K562 (cell line): ENCODE results near the gene FANCG. TPM values are rescaled to one million over a fixed set of nuclear protein-coding genes. Genes with fewer than 3 reads are reported as not detected.

Experiments
- AFF4 ChIP-seq: sonication (generic); formaldehyde crosslinking; IDR thresholded peaks from 2 replicates; pipeline ENCODE4 v1.8.0; 2023; ENCODE audit warnings: mild to moderate bottlenecking, missing genetic modification reagents
- ARID1B ChIP-seq: fragments of 450-650 bp; IDR thresholded peaks from 2 replicates; pipeline ENCODE4 v1.6.1; 2016; ENCODE audit warnings: antibody characterized with exemption, mild to moderate bottlenecking, inconsistent platforms
- CTBP1 ChIP-seq: fragments of 450-650 bp; IDR thresholded peaks from 2 replicates; pipeline ENCODE4 v1.6.1; 2016; ENCODE audit warnings: borderline replicate concordance
- FOXK2 ChIP-seq, 2 experiments: fragments of 450-650 bp; IDR thresholded peaks in 1 of 2; conservative IDR thresholded peaks in 1 of 2; 2 replicates each; pipeline ENCODE4 v1.6.1; 2016; ENCODE audit warnings: low read depth in 2 of 2, mild to moderate bottlenecking in 1 of 2
- GABPB2 ChIP-seq: fragments of 250-450 bp; sonication (Bioruptor Pico); conservative IDR thresholded peaks from 2 replicates; pipeline ENCODE4 v1.5.1; 2021; ENCODE audit warnings: mild to moderate bottlenecking
- HDAC2 ChIP-seq: fragments of 450-650 bp; IDR thresholded peaks from 2 replicates; pipeline ENCODE4 v1.6.1; 2016; ENCODE audit warnings: mild to moderate bottlenecking
- HDGF ChIP-seq: fragments of 450-650 bp; IDR thresholded peaks from 2 replicates; pipeline ENCODE4 v1.6.1; 2016
- JUND ChIP-seq, 2 experiments: IDR thresholded peaks; 2 replicates in 1 of 2; 3 replicates in 1 of 2; pipeline ENCODE4 v1.6.1; 2011; ENCODE audit warnings: borderline replicate concordance in 2 of 2, low read depth in 2 of 2, low read length in 2 of 2, improper control_type of control experiment in 1 of 2, missing biosample characterization in 1 of 2, missing genetic modification characterization in 1 of 2, missing genetic modification reagents in 1 of 2
- MBD2 ChIP-seq: sonication (generic); IDR thresholded peaks from 2 replicates; pipeline ENCODE4 v1.6.1; 2016; ENCODE audit warnings: low read depth, borderline replicate concordance
- NR3C1 ChIP-seq: sonication (generic); formaldehyde crosslinking; IDR thresholded peaks from 2 replicates; pipeline ENCODE4 v1.8.1; 2022; ENCODE audit warnings: missing genetic modification reagents
- NRF1 ChIP-seq, 2 experiments: fragments of 450-650 bp; IDR thresholded peaks in 1 of 2; conservative IDR thresholded peaks in 1 of 2; 2 replicates each; pipeline ENCODE4 v1.6.1; 2014; ENCODE audit warnings: mild to moderate bottlenecking in 2 of 2
- NUFIP1 ChIP-seq: fragments of 450-650 bp; IDR thresholded peaks from 2 replicates; pipeline ENCODE4 v1.6.1; 2018; ENCODE audit not compliant: partially characterized antibody
- STAT5A ChIP-seq: IDR thresholded peaks from 2 replicates; pipeline ENCODE4 v1.6.1; 2012; ENCODE audit warnings: low read length, inconsistent platforms, borderline replicate concordance
- ZBTB26 ChIP-seq: fragments of 450-650 bp; formaldehyde crosslinking; IDR thresholded peaks from 2 replicates; pipeline ENCODE4 v1.4.0; 2022; ENCODE audit warnings: missing genetic modification characterization
- ZFP1 ChIP-seq: fragments of 450-650 bp; formaldehyde crosslinking; IDR thresholded peaks from 2 replicates; pipeline ENCODE4 v1.4.0; 2020; ENCODE audit warnings: mild to moderate bottlenecking, mixed read lengths
- ZFP30 ChIP-seq: fragments of 250-450 bp; sonication (Bioruptor Pico); IDR thresholded peaks from 2 replicates; pipeline ENCODE4 v1.8.0; 2022; ENCODE audit warnings: moderate library complexity, mild to moderate bottlenecking, inconsistent platforms, borderline replicate concordance
- ZHX1 ChIP-seq: fragments of 150-350 bp; conservative IDR thresholded peaks from 2 replicates; pipeline ENCODE4 v1.6.1; 2014; ENCODE audit warnings: low read length
- ZKSCAN1 ChIP-seq: fragments of 150-350 bp; IDR thresholded peaks from 2 replicates; pipeline ENCODE4 v1.6.1; 2016; ENCODE audit warnings: low read depth, low read length
- ZNF436 ChIP-seq: fragments of 250-450, 450-650 bp; sonication (Bioruptor Pico); formaldehyde crosslinking; IDR thresholded peaks from 2 replicates; pipeline ENCODE4 v1.7.0; 2020; ENCODE audit warnings: mild to moderate bottlenecking
- ZNF445 ChIP-seq: fragments of 250-450 bp; sonication (Bioruptor Pico); IDR thresholded peaks from 2 replicates; pipeline ENCODE4 v1.4.0; 2020; ENCODE audit warnings: low read depth, mild to moderate bottlenecking, moderate library complexity
- ZNF707 ChIP-seq: fragments of 250-450 bp; sonication (Bioruptor Pico); conservative IDR thresholded peaks from 2 replicates; pipeline ENCODE4 v1.8.0; 2022; ENCODE audit warnings: inconsistent platforms, mild to moderate bottlenecking, moderate library complexity
- polyA plus RNA-seq, 8 experiments: library from polyadenylated mRNA; depleted of rRNA in 4 of 8; stranded (reverse) in 5 of 8; unstranded in 3 of 8; fragments of >200 nt; fragmentation: Nextera tagmentation in 2 of 8; fragmentation: Illumina TruSeq in 1 of 8; extraction: Ambion mirVana in 2 of 8; extraction: Trizol in 1 of 8; gene quantifications; 2 replicates each; pipeline versions ENCODE4 v1.2.1 to v1.2.3, GENCODE V29; 2011 to 2014; ENCODE audit warnings: inconsistent platforms in 1 of 8, missing spikeins in 1 of 8
- total RNA-seq, 7 experiments: library from RNA; depleted of rRNA in 6 of 7; stranded (reverse); fragments of >200 nt in 6 of 7; fragmentation: Illumina TruSeq in 2 of 7; extraction: Trizol in 2 of 7; gene quantifications; 2 replicates each; pipeline versions ENCODE4 v1.2.1 to v1.2.3, GENCODE V29; 2011 to 2021; ENCODE audit warnings: low replicate concordance in 1 of 7

The FANCG gene
- total and polyA plus RNA-seq, 9 of the 15 experiments (the other 6 are each of a cell fraction or from before 2014, with no cell fraction given): 7.5 to 43.9 (median 31.0) TPM

- TF ChIP-seq MBD2 (no peak), ZKSCAN1 (no peak), ZNF707 (CRISPR knock-in tag) (no peak), FOXK2 (conservative IDR thresholded peaks at IDR 0.05 in 1 of 2, IDR thresholded peaks at IDR 0.05 in 1 of 2; ENCODE audit: low read depth in 2 of 2) (peak; percentile 26 to 43; a peak in 1 of 4 replicates), ZNF436 (no peak), HDGF (no peak), NRF1 (conservative IDR thresholded peaks at IDR 0.05 in 1 of 2, IDR thresholded peaks at IDR 0.05 in 1 of 2) (0 out of 4 replicates have a peak, but pooled peaks of 1 of the 2 experiments have one; percentile 29), ZHX1 (no peak), NR3C1 (no peak), ZBTB26 (CRISPR knock-in tag) (no peak), AFF4 (CRISPR knock-in tag) (no peak), GABPB2 (no peak), CTBP1 (0 out of 2 replicates have a peak, but pooled peaks have one; percentile 43), STAT5A (no peak), ARID1B (no peak), ZNF445 (CRISPR knock-in tag) (no peak), HDAC2 (peak; percentile 60; the same call in 1 of the 2 replicates), JUND (IDR thresholded peaks at IDR 0.05; ENCODE audit: borderline replicate concordance, low read depth, low read length) (peak; percentile 23; the same call in 1 of the 2 replicates), JUND (tag; IDR thresholded peaks at IDR 0.05; ENCODE audit: borderline replicate concordance, low read depth, low read length) (no peak), NUFIP1 (no peak), ZFP1 (CRISPR knock-in tag) (no peak), ZFP30 (no peak)
Observed at GRCh38 chr9:35115680-35116538, 36.2 kb upstream of the FANCG start, which contains the start of gene ATOSB (continued).
